Mucosa of stomach (tissue), 1 donor: ENCODE measurements around the gene PPP2R2C.

ENCODE experiments used
- H3K27me3 ChIP-seq: one replicate; pipeline ENCODE4 v1.7.0; 2013; ENCODE audit warnings: mild to moderate bottlenecking, low read length; ENCODE audit not compliant: control insufficient read depth, insufficient read depth
- H3K36me3 ChIP-seq: one replicate; pipeline ENCODE4 v1.7.0; 2013; ENCODE audit warnings: low read length; ENCODE audit not compliant: control insufficient read depth, insufficient read depth
- H3K4me1 ChIP-seq: one replicate; pipeline ENCODE4 v1.7.0; 2013; ENCODE audit warnings: mild to moderate bottlenecking, low read length; ENCODE audit not compliant: control insufficient read depth, insufficient read depth
- H3K4me3 ChIP-seq: one replicate; pipeline ENCODE4 v1.7.0; 2013; ENCODE audit warnings: low read length
- H3K9ac ChIP-seq: one replicate; pipeline ENCODE4 v1.7.0; 2013; ENCODE audit warnings: mild to moderate bottlenecking, low read length, moderate library complexity
- H3K9me3 ChIP-seq: one replicate; pipeline ENCODE4 v1.7.0; 2013; ENCODE audit warnings: mild to moderate bottlenecking, low read length, moderate library complexity; ENCODE audit not compliant: control insufficient read depth
- donor health status: Pancreatic carcinoma.

Gene PPP2R2C

DNA sequence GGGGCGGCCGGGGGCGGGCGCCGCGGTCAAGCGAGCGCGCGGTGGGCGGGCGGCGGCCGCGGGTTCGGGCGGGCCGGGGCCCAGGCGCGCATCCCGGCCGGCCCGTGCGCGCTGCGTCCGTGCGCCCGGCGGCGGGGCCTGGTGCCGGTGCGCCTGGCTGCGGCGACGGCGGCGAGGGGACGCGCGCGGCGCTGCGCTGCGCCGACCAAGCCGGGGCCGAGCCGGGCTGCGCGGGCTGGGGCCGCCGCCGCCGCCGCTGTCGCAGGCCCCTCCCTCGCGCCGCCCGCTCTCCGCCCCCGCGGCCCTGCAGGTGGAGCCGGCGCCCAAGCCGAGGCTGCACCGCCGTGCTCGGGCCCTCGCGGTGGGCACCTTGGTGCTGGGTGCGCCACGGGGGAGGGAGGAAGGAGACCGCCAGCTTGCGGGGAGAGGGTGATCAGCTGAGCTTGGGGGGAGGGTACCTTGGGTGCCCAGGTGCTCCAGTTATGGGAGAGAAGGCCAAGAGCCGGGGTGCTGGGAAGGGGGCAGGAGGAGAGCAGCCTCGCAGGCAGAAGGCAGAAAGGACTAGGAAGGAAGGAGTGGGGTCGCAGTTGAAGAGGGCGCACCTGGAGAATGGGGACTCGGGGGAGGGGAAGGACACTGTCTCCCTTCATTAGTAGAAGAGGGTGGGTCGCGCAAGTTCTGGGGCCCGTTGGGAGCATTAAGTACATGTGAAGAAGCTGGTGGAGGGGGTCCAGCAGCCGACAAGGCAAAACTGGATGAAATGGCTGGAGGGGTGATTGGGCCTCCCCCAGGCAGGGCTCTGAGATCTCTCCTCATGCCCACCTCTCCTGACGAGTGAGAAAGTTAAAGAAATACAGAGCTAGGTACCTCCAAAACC lies at the start of gene PPP2R2C:
PPP2R2C (minus strand) TSS at position 228 of the 877 bp plus-strand sequence. CDS start 385 bp downstream, outside the sequence.
- Histone ChIP-seq H3K4me3 (no peak within 1 kb of the TSS), H3K4me1 (peaks cover 8% of the 10 kb centered on the region), H3K36me3 (no peaks in the 10 kb centered on the region), H3K27me3 (peaks cover 53% of the 10 kb centered on the region), H3K9ac (no peak within 1 kb of the TSS), H3K9me3 (no peaks in the 10 kb centered on the region)

- H3K9me3 ChIP-seq = no peaks in the 10 kb centered on the region
- no peak overlapping the region for H3K9ac ChIP-seq
- H3K4me1 ChIP-seq = no peaks in the 10 kb centered on the region
- no peaks in the 10 kb centered on the region for H3K36me3 ChIP-seq
- H3K4me3 ChIP-seq = no peak overlapping the region
- no peaks in the 10 kb centered on the region for H3K27me3 ChIP-seq
These were observed 48.6 kb upstream of the PPP2R2C start for GRCh38 chr4:6520978-6521377.

GRCh38 chr4:6520051-6520636 lies 47.7 kb upstream of the PPP2R2C start:
- Histone ChIP-seq H3K4me3 (no peak overlapping the region), H3K4me1 (no peaks in the 10 kb centered on the region), H3K9me3 (no peaks in the 10 kb centered on the region), H3K27me3 (no peaks in the 10 kb centered on the region), H3K36me3 (no peaks in the 10 kb centered on the region), H3K9ac (no peak overlapping the region)

- H3K27me3 ChIP-seq = no peaks in the 10 kb centered on the region
- no peaks in the 10 kb centered on the region for H3K4me1 ChIP-seq
- H3K4me3 ChIP-seq = no peak overlapping the region
- H3K9me3 ChIP-seq = no peaks in the 10 kb centered on the region
- H3K9ac ChIP-seq = no peak overlapping the region
- H3K36me3 ChIP-seq = no peaks in the 10 kb centered on the region
These were observed 44.8 kb upstream of the PPP2R2C start for GRCh38 chr4:6517171-6517570.

- H3K36me3 ChIP-seq = no peaks in the 10 kb centered on the region
- H3K4me1 ChIP-seq = no peaks in the 10 kb centered on the region
- H3K9ac ChIP-seq = no peak overlapping the region
- H3K4me3 ChIP-seq = no peak overlapping the region
- no peaks in the 10 kb centered on the region for H3K27me3 ChIP-seq
- H3K9me3 ChIP-seq = no peaks in the 10 kb centered on the region
These were observed 44.3 kb upstream of the PPP2R2C start for GRCh38 chr4:6516762-6517161.

GRCh38 chr4:6516281-6516680 lies 43.9 kb upstream of the PPP2R2C start:
- Histone ChIP-seq H3K4me3 (no peak overlapping the region), H3K27me3 (no peaks in the 10 kb centered on the region), H3K9ac (no peak overlapping the region), H3K9me3 (no peaks in the 10 kb centered on the region), H3K4me1 (no peaks in the 10 kb centered on the region), H3K36me3 (no peaks in the 10 kb centered on the region)

- Histone ChIP-seq H3K27me3 (no peaks in the 10 kb centered on the region), H3K36me3 (no peaks in the 10 kb centered on the region), H3K4me1 (no peaks in the 10 kb centered on the region), H3K9me3 (no peaks in the 10 kb centered on the region), H3K4me3 (no peak overlapping the region), H3K9ac (no peak overlapping the region)
These were observed 41.3 kb upstream of the PPP2R2C start for GRCh38 chr4:6513678-6514077.

DNA sequence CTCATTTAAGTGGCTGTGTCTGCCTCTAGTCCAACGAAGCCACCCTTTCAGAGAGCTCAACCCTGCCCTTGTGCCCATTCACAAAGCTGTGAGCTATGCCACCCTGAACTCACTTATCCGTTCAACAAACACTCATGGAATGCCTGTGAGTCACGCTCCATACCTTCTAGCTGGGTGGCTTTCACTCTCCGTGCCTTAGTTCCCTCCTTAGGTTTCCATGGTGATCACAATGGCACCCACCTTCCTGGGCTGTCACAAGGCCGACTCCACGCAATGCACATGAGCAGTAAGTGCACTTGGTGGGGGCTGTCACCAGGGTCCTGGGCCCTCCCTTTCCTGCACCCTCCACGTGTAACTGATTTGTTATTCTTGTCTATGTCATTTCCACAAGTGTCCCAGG lies 37.2 kb upstream of the PPP2R2C start:
- Histone ChIP-seq H3K9ac (no peak overlapping the region), H3K27me3 (no peaks in the 10 kb centered on the region), H3K9me3 (no peaks in the 10 kb centered on the region), H3K4me1 (no peaks in the 10 kb centered on the region), H3K36me3 (no peaks in the 10 kb centered on the region), H3K4me3 (no peak overlapping the region)

GRCh38 chr4:6507345-6507744 lies 34.9 kb upstream of the PPP2R2C start:
- Histone ChIP-seq H3K27me3 (no peaks in the 10 kb centered on the region), H3K4me3 (no peak overlapping the region), H3K9me3 (peaks cover 5% of the 10 kb centered on the region), H3K36me3 (no peaks in the 10 kb centered on the region), H3K4me1 (no peaks in the 10 kb centered on the region), H3K9ac (no peak overlapping the region)

- Histone ChIP-seq H3K9ac (no peak overlapping the region), H3K27me3 (no peaks in the 10 kb centered on the region), H3K4me3 (no peak overlapping the region), H3K9me3 (peaks cover 5% of the 10 kb centered on the region), H3K4me1 (no peaks in the 10 kb centered on the region), H3K36me3 (no peaks in the 10 kb centered on the region)
These were observed 34.3 kb upstream of the PPP2R2C start for GRCh38 chr4:6506616-6507140.

- Histone ChIP-seq H3K9ac (no peak overlapping the region), H3K9me3 (peaks cover 5% of the 10 kb centered on the region)
These were observed 32.6 kb upstream of the PPP2R2C start for GRCh38 chr4:6504900-6505496.

More at GRCh38 chr4:6504900-6505496, 32.6 kb upstream of the PPP2R2C start:
- no peaks in the 10 kb centered on the region for H3K4me1 ChIP-seq
- no peak overlapping the region for H3K4me3 ChIP-seq
- H3K27me3 ChIP-seq = no peaks in the 10 kb centered on the region
- H3K36me3 ChIP-seq = no peaks in the 10 kb centered on the region
